C4-2B (cell line): Measurements from ENCODE around the gene CTNNB1.

Source experiments
- ZFX ChIP-seq: fragments of 450-650 bp; IDR thresholded peaks from 2 replicates; pipeline ENCODE4 v1.6.1; 2017
- TF ChIP-seq, protein P1 (sequence below): fragments of 450-650 bp; conservative IDR thresholded peaks from 2 replicates; pipeline ENCODE4 v1.5.1; 2017; ENCODE audit warnings: mild to moderate bottlenecking

- TF ChIP-seq, protein P1, sequence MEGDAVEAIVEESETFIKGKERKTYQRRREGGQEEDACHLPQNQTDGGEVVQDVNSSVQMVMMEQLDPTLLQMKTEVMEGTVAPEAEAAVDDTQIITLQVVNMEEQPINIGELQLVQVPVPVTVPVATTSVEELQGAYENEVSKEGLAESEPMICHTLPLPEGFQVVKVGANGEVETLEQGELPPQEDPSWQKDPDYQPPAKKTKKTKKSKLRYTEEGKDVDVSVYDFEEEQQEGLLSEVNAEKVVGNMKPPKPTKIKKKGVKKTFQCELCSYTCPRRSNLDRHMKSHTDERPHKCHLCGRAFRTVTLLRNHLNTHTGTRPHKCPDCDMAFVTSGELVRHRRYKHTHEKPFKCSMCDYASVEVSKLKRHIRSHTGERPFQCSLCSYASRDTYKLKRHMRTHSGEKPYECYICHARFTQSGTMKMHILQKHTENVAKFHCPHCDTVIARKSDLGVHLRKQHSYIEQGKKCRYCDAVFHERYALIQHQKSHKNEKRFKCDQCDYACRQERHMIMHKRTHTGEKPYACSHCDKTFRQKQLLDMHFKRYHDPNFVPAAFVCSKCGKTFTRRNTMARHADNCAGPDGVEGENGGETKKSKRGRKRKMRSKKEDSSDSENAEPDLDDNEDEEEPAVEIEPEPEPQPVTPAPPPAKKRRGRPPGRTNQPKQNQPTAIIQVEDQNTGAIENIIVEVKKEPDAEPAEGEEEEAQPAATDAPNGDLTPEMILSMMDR, result no peak
- TF ChIP-seq ZFX, result no peak
Observed at GRCh38 chr3:41265823-41266273, 66.5 kb downstream of the CTNNB1 start.
